ENCODE measurements around the gene PLSCR1.

PLSCR1 gene

DNA sequence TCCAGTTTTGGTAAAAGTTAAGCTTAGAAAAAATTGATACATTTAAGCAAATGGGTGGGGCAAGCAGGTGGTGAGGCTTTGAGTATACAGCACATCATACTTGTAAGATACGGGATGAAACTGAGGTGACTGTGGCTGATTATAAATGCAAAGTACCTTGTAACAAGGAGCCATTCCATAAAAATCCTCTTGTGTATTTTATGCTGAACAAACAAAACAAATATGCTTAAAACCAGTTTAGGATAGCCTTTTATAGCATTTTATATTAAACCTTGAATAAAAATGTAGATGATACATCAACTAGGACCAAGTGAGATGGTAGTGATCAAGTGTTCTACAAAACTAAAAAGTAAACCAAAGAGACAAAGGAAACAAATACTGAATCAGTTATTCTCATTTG is 3.4 kb downstream of the PLSCR1 start:
- Histone ChIP-seq H4K20me1 (ENCODE audit: low read depth, low read length) (no peaks in the 10 kb centered on the region), H3K36me3 (ENCODE audit: low read length) (no peaks in the 10 kb centered on the region), H3K27ac (ENCODE audit: low read depth, low read length) (no peak overlapping the region), H3K4me2 (ENCODE audit: low read depth, low read length, poor library complexity, severe bottlenecking) (no peak overlapping the region), H3K4me3 (ENCODE audit: insufficient read depth, low read length, poor library complexity, severe bottlenecking) (no peak overlapping the region), H3K9me3 (ENCODE audit: insufficient read depth, low read length) (no peaks in the 10 kb centered on the region), H3K9me2 (replicated peaks; ENCODE audit: insufficient read depth, low read length) (no peaks in the 10 kb centered on the region), H3F3A (ENCODE audit: insufficient read depth) (no peaks in the 10 kb centered on the region), H3K79me2 (ENCODE audit: insufficient read depth, low read length) (no peaks in the 10 kb centered on the region), H2AFZ (ENCODE audit: low read depth, low read length, severe bottlenecking) (no peak overlapping the region), H3K27me3 (ENCODE audit: low read length) (no peaks in the 10 kb centered on the region), H3K9ac (ENCODE audit: low read length) (no peak overlapping the region)
- TF ChIP-seq, protein P1, sequence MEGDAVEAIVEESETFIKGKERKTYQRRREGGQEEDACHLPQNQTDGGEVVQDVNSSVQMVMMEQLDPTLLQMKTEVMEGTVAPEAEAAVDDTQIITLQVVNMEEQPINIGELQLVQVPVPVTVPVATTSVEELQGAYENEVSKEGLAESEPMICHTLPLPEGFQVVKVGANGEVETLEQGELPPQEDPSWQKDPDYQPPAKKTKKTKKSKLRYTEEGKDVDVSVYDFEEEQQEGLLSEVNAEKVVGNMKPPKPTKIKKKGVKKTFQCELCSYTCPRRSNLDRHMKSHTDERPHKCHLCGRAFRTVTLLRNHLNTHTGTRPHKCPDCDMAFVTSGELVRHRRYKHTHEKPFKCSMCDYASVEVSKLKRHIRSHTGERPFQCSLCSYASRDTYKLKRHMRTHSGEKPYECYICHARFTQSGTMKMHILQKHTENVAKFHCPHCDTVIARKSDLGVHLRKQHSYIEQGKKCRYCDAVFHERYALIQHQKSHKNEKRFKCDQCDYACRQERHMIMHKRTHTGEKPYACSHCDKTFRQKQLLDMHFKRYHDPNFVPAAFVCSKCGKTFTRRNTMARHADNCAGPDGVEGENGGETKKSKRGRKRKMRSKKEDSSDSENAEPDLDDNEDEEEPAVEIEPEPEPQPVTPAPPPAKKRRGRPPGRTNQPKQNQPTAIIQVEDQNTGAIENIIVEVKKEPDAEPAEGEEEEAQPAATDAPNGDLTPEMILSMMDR (IDR thresholded peaks at IDR 0.05; ENCODE audit: insufficient read depth, low read length, poor library complexity, severe bottlenecking): no peak
- TF ChIP-seq EZH2phosphoT487 (conservative IDR thresholded peaks at IDR 0.05; ENCODE audit: low read length): no peak

DNA sequence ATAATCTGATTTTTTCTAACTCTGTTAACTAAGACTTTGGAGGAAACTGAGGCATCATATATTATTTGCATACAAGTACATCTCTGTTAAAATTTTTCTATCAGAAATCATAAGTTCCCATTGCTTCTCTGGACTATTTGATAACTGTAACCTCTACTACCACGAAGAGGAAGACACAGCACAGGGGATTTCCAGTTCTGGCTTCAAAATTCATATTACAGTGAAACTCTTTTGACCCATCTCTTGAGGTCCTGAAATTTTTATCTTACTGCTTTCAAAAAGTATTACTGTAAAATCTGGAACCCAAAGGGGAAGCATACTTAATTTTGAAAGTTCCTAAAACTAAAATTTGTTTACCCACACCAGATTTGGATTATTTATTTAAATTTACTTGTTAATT is 4.2 kb downstream of the PLSCR1 start:
- Histone ChIP-seq H3K4me2 (ENCODE audit: low read depth, low read length, poor library complexity, severe bottlenecking) (no peak overlapping the region), H2AFZ (ENCODE audit: low read depth, low read length, severe bottlenecking) (no peak overlapping the region), H3K27me3 (ENCODE audit: low read length) (no peaks in the 10 kb centered on the region), H4K20me1 (ENCODE audit: low read depth, low read length) (no peaks in the 10 kb centered on the region), H3K4me3 (ENCODE audit: insufficient read depth, low read length, poor library complexity, severe bottlenecking) (no peak overlapping the region), H3K79me2 (ENCODE audit: insufficient read depth, low read length) (no peaks in the 10 kb centered on the region), H3K9me3 (ENCODE audit: insufficient read depth, low read length) (no peaks in the 10 kb centered on the region), H3K27ac (ENCODE audit: low read depth, low read length) (no peak overlapping the region), H3F3A (ENCODE audit: insufficient read depth) (no peaks in the 10 kb centered on the region), H3K9me2 (replicated peaks; ENCODE audit: insufficient read depth, low read length) (no peaks in the 10 kb centered on the region), H3K36me3 (ENCODE audit: low read length) (no peaks in the 10 kb centered on the region), H3K9ac (ENCODE audit: low read length) (no peak overlapping the region)
- no peak for TF ChIP-seq EZH2phosphoT487 (conservative IDR thresholded peaks at IDR 0.05; ENCODE audit: low read length)
- TF ChIP-seq, protein P1 (IDR thresholded peaks at IDR 0.05; ENCODE audit: insufficient read depth, low read length, poor library complexity, severe bottlenecking): no peak

DNA sequence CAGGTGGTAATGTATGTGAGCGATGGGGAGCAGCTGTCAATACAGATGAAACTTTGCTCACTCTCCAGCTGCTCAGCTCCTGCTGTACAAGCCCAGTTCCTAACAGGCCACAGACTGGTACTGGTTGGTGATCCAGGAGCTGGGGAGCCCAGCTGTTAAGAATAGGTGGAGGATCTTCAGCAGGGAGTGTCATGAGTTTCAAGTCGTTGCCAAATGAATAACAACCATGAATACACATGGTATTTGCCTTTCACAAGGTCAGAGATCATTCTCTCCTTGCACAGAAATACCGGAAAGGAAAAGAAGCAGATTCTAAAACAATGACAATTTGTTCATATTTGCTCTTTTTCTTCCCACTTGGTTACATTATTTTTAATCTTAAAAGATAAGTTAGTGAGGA is 5.1 kb downstream of the PLSCR1 start:
- H3K4me2 ChIP-seq (ENCODE audit: low read depth, low read length, poor library complexity, severe bottlenecking): no peak overlapping the region
- no peak overlapping the region for H2AFZ ChIP-seq (ENCODE audit: low read depth, low read length, severe bottlenecking)
- H3K79me2 ChIP-seq (ENCODE audit: insufficient read depth, low read length): no peaks in the 10 kb centered on the region
- H3K9me2 ChIP-seq (replicated peaks; ENCODE audit: insufficient read depth, low read length): no peaks in the 10 kb centered on the region
- H3K9me3 ChIP-seq (ENCODE audit: insufficient read depth, low read length): no peaks in the 10 kb centered on the region
- no peaks in the 10 kb centered on the region for H4K20me1 ChIP-seq (ENCODE audit: low read depth, low read length)
- TF ChIP-seq EZH2phosphoT487 (conservative IDR thresholded peaks at IDR 0.05; ENCODE audit: low read length): no peak
- TF ChIP-seq, protein P1 (IDR thresholded peaks at IDR 0.05; ENCODE audit: insufficient read depth, low read length, poor library complexity, severe bottlenecking): no peak
- H3F3A ChIP-seq (ENCODE audit: insufficient read depth): no peaks in the 10 kb centered on the region
- no peaks in the 10 kb centered on the region for H3K27me3 ChIP-seq (ENCODE audit: low read length)
- H3K4me3 ChIP-seq (ENCODE audit: insufficient read depth, low read length, poor library complexity, severe bottlenecking): no peak overlapping the region
- H3K36me3 ChIP-seq (ENCODE audit: low read length): no peaks in the 10 kb centered on the region
- no peak overlapping the region for H3K27ac ChIP-seq (ENCODE audit: low read depth, low read length)
- no peak overlapping the region for H3K9ac ChIP-seq (ENCODE audit: low read length)

Measured in SU-DHL-6 (cell line).